Measurements from ENCODE around the gene PKP4.

DNA sequence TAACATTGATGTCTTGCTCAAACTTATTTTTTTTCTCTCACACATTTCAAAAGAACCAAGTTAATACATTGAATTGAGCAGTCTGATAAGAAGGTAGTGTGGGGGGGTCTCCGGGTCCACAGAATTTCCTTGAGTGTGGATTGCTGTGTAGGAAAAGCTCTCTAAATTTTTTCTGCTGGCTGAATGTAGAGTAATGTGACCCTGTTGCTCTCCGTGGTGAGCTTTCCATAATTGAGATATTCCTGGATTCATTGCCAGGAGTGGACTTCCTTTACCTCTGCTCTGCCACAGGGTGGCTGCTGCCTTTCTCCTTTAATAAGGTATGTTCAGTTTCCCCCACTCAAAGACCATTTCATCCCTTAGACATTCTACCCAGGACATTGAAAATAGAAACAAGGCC is 50.9 kb downstream of the PKP4 start:
- TF ChIP-seq POLR2A (IDR thresholded peaks at IDR 0.05; ENCODE audit: low read depth, low read length) (no peak), POLR2AphosphoS5 (IDR thresholded peaks at IDR 0.05; ENCODE audit: low read depth, low read length) (no peak), TAF1 (IDR thresholded peaks at IDR 0.05; ENCODE audit: low read depth, low read length) (no peak)

Measured in GM12891 (cell line).